Measurements from ENCODE around the gene NR3C2. TPM values are rescaled to one million over a fixed set of nuclear protein-coding genes. Genes with fewer than 3 reads are reported as not detected.

The NR3C2 gene
- polyA plus RNA-seq, 1 of the 3 experiments (the other 2 are of a cell fraction): 0.02 TPM

- Histone ChIP-seq H3K27ac (ENCODE audit: low read depth in 2 of 2, low read length in 1 of 2) (no peak overlapping the region), H3F3A (replicated peaks; ENCODE audit: insufficient read depth) (no peaks in the 10 kb centered on the region), H3K4me3 (ENCODE audit: low read depth in 2 of 2, low read length in 1 of 2) (no peak overlapping the region), H3K36me3 (replicated peaks in 1 of 2; ENCODE audit: control insufficient read depth in 1 of 2, insufficient read depth in 2 of 2, low read length in 1 of 2) (no peaks in the 10 kb centered on the region), H3K4me2 (no peak overlapping the region), H3K4me1 (ENCODE audit: control insufficient read depth in 1 of 2, insufficient read depth in 2 of 2, low read depth in 1 of 2, low read length in 1 of 2) (no peaks in the 10 kb centered on the region; a peak in 1 of 4 replicates), H3K9ac (no peak overlapping the region), H3K79me2 (ENCODE audit: insufficient read depth) (no peaks in the 10 kb centered on the region), H4K20me1 (ENCODE audit: insufficient read depth) (no peaks in the 10 kb centered on the region), H3K27me3 (ENCODE audit: insufficient read depth) (no peaks in the 10 kb centered on the region; the same call in 1 of the 2 replicates), H3K9me3 (no peaks in the 10 kb centered on the region), H2AFZ (ENCODE audit: low read depth) (no peak overlapping the region), H3K9me2 (no peaks in the 10 kb centered on the region)
- ChIA-PET POLR2A (no interaction called here), CTCF (interaction anchor here (0.9 kb wide), 1 partner anchor 281 kb away, joined by 3 read pairs; the partner anchor contains the start of gene NR3C2)
- no peak for DNase-seq
- no peak for TF ChIP-seq TEAD4 (IDR thresholded peaks at IDR 0.05; ENCODE audit: borderline replicate concordance, insufficient read depth)
- TF ChIP-seq JUND (IDR thresholded peaks at IDR 0.05): no peak
- TF ChIP-seq TCF12 (IDR thresholded peaks at IDR 0.05): no peak
- no peak for TF ChIP-seq FOSL2 (IDR thresholded peaks at IDR 0.05; ENCODE audit: borderline replicate concordance, low read depth)
- TF ChIP-seq EZH2phosphoT487 (IDR thresholded peaks at IDR 0.05; ENCODE audit: borderline replicate concordance, low read depth): no peak
- TF ChIP-seq SMC3 (IDR thresholded peaks at IDR 0.05; ENCODE audit: low read depth, low read length): no peak
- TF ChIP-seq CHD2 (IDR thresholded peaks at IDR 0.05; ENCODE audit: low read length, partially characterized antibody): no peak
- no peak for TF ChIP-seq IRF3 (IDR thresholded peaks at IDR 0.05; ENCODE audit: low read depth, low read length)
- TF ChIP-seq MXI1 (IDR thresholded peaks at IDR 0.05; ENCODE audit: low read depth, low read length): no peak
- no peak for TF ChIP-seq RCOR1 (IDR thresholded peaks at IDR 0.05; ENCODE audit: low read length)
- TF ChIP-seq, protein P1, sequence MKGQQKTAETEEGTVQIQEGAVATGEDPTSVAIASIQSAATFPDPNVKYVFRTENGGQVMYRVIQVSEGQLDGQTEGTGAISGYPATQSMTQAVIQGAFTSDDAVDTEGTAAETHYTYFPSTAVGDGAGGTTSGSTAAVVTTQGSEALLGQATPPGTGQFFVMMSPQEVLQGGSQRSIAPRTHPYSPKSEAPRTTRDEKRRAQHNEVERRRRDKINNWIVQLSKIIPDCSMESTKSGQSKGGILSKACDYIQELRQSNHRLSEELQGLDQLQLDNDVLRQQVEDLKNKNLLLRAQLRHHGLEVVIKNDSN (IDR thresholded peaks at IDR 0.05; ENCODE audit: borderline replicate concordance, low read depth): no peak
- no peak for TF ChIP-seq ELF1 (IDR thresholded peaks at IDR 0.05)
- TF ChIP-seq NRF1 (IDR thresholded peaks at IDR 0.05; ENCODE audit: low read depth, low read length): no peak
- no peak for TF ChIP-seq RXRA (IDR thresholded peaks at IDR 0.05; ENCODE audit: borderline replicate concordance, low read depth)
- TF ChIP-seq FOXM1 (IDR thresholded peaks at IDR 0.05; ENCODE audit: low read depth): no peak
- no peak for TF ChIP-seq EP300 (IDR thresholded peaks at IDR 0.05; ENCODE audit: borderline replicate concordance in 1 of 2, low read depth in 1 of 2, low read length in 1 of 2)
- TF ChIP-seq POLR2AphosphoS5 (IDR thresholded peaks at IDR 0.05; ENCODE audit: low read depth, low read length): no peak
- no peak for TF ChIP-seq YY1 (IDR thresholded peaks at IDR 0.05; ENCODE audit: low read depth)
- 54% methylated on average over 2 of the region's 2 CpGs for WGBS (ENCODE audit: low lambda C conversion rate)
Observed at GRCh38 chr4:148161601-148162000, 280.6 kb downstream of the NR3C2 start.

GRCh38 chr4:148159793-148160192, 282.4 kb downstream of the NR3C2 start:
- Histone ChIP-seq H3K9ac (no peak overlapping the region), H3K4me3 (ENCODE audit: low read depth in 2 of 2, low read length in 1 of 2) (no peak overlapping the region), H4K20me1 (ENCODE audit: insufficient read depth) (no peaks in the 10 kb centered on the region), H3K4me2 (no peak overlapping the region), H3K9me2 (no peaks in the 10 kb centered on the region), H3K36me3 (replicated peaks in 1 of 2; ENCODE audit: control insufficient read depth in 1 of 2, insufficient read depth in 2 of 2, low read length in 1 of 2) (no peaks in the 10 kb centered on the region), H3K27ac (ENCODE audit: low read depth in 2 of 2, low read length in 1 of 2) (no peak overlapping the region), H3K4me1 (ENCODE audit: control insufficient read depth in 1 of 2, insufficient read depth in 2 of 2, low read depth in 1 of 2, low read length in 1 of 2) (no peaks in the 10 kb centered on the region), H3K9me3 (no peaks in the 10 kb centered on the region), H3K27me3 (ENCODE audit: insufficient read depth) (no peaks in the 10 kb centered on the region; the same call in 1 of the 2 replicates), H2AFZ (ENCODE audit: low read depth) (no peak overlapping the region), H3F3A (replicated peaks; ENCODE audit: insufficient read depth) (no peaks in the 10 kb centered on the region), H3K79me2 (ENCODE audit: insufficient read depth) (no peaks in the 10 kb centered on the region)
- CTCF ChIA-PET: interaction anchor here (1.3 to 2.5 kb wide), 2 partner anchors 11 to 14 kb away, joined by 4 to 8 read pairs; no protein-coding TSS in a partner anchor
- POLR2A ChIA-PET: no interaction called here
- TF ChIP-seq, protein P2, sequence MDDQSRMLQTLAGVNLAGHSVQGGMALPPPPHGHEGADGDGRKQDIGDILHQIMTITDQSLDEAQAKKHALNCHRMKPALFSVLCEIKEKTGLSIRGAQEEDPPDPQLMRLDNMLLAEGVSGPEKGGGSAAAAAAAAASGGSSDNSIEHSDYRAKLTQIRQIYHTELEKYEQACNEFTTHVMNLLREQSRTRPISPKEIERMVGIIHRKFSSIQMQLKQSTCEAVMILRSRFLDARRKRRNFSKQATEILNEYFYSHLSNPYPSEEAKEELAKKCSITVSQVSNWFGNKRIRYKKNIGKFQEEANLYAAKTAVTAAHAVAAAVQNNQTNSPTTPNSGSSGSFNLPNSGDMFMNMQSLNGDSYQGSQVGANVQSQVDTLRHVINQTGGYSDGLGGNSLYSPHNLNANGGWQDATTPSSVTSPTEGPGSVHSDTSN (IDR thresholded peaks at IDR 0.05): no peak
- TF ChIP-seq IRF3 (IDR thresholded peaks at IDR 0.05; ENCODE audit: low read depth, low read length) (no peak), POLR2AphosphoS5 (IDR thresholded peaks at IDR 0.05; ENCODE audit: low read depth, low read length) (no peak), RXRA (IDR thresholded peaks at IDR 0.05; ENCODE audit: borderline replicate concordance, low read depth) (no peak), TEAD4 (IDR thresholded peaks at IDR 0.05; ENCODE audit: borderline replicate concordance, insufficient read depth) (no peak), TAF1 (IDR thresholded peaks at IDR 0.05; ENCODE audit: borderline replicate concordance, low read depth, low read length) (no peak), RCOR1 (IDR thresholded peaks at IDR 0.05; ENCODE audit: low read length) (no peak), RAD21 (IDR thresholded peaks at IDR 0.05; ENCODE audit: low read length) (no peak), GATA2 (CRISPR knock-in tag; IDR thresholded peaks at IDR 0.05) (no peak), TCF12 (IDR thresholded peaks at IDR 0.05) (no peak), YY1 (IDR thresholded peaks at IDR 0.05; ENCODE audit: low read depth) (no peak), NRF1 (IDR thresholded peaks at IDR 0.05; ENCODE audit: low read depth, low read length) (no peak)
- TF ChIP-seq, protein P1 (IDR thresholded peaks at IDR 0.05; ENCODE audit: borderline replicate concordance, low read depth): no peak
- no peak for DNase-seq
- 17% methylated on average over 1 of the region's 1 CpG for WGBS (ENCODE audit: low lambda C conversion rate)

Measured in SK-N-SH (cell line).